GM12864 (cell line): Measurements from ENCODE around the gene CRYGN.

Source experiments
- DNase-seq: peaks from one replicate; pipeline ENCODE4 v3.0.0-alpha.2; 2011; ENCODE audit warnings: low read depth
- H3K4me3 ChIP-seq: 2 replicates; pipeline ENCODE4 v1.5.1; 2011; ENCODE audit warnings: mild to moderate bottlenecking, low read depth, low read length, control low read depth
- CTCF ChIP-seq: IDR thresholded peaks from 2 replicates; pipeline ENCODE4 v1.5.1; 2011; ENCODE audit warnings: low read depth, mild to moderate bottlenecking, moderate library complexity, low read length, control low read depth, inconsistent platforms; ENCODE audit errors: missing control alignments

The CRYGN gene

GRCh38 chr7:151389768-151390597 is 50.0 kb downstream of the CRYGN start:
- H3K4me3 ChIP-seq, result no peak overlapping the region
- DNase-seq, result no peak
- no peak for TF ChIP-seq CTCF

GRCh38 chr7:151389096-151389767 is 50.7 kb downstream of the CRYGN start:
- H3K4me3 ChIP-seq, result no peak overlapping the region
- no peak for TF ChIP-seq CTCF
- DNase-seq, result no peak

GRCh38 chr7:151388430-151388829 is 51.5 kb downstream of the CRYGN start:
- DNase-seq, result no peak
- H3K4me3 ChIP-seq, result no peak overlapping the region
- TF ChIP-seq CTCF, result no peak

GRCh38 chr7:151388007-151388297 is 52.0 kb downstream of the CRYGN start:
- DNase-seq, result no peak
- no peak overlapping the region for H3K4me3 ChIP-seq
- TF ChIP-seq CTCF, result no peak

GRCh38 chr7:151387161-151388006 is 52.6 kb downstream of the CRYGN start:
- DNase-seq, result no peak
- no peak overlapping the region for H3K4me3 ChIP-seq
- no peak for TF ChIP-seq CTCF

GRCh38 chr7:151386301-151387160 is 53.4 kb downstream of the CRYGN start:
- TF ChIP-seq CTCF, result no peak
- DNase-seq, result no peak
- no peak overlapping the region for H3K4me3 ChIP-seq
